Measurements from ENCODE around the gene PCDHA1.
"Not testable (repeated sequence)": the region's sequence is repeated elsewhere in the genome, so short reads cannot be mapped to it uniquely, and the experiment has no call there.

PCDHA1 gene

DNA sequence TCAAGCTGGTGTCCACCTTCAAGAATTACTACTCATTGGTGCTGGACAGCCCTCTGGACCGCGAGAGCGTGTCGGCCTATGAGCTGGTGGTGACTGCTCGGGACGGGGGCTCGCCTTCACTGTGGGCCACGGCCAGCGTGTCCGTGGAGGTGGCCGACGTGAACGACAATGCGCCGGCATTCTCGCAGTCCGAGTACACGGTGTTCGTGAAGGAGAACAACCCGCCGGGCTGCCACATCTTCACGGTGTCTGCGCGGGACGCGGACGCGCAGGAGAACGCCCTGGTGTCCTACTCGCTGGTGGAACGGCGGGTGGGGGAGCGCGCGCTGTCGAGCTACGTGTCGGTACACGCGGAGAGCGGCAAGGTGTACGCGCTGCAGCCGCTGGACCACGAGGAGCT is 16.4 kb downstream of the PCDHA1 start:
- H3K9me3 ChIP-seq (ENCODE audit: insufficient read depth, low read depth, low read length), result peaks cover 15% of the 10 kb centered on the region
- not testable (repeated sequence) for H3K79me2 ChIP-seq (ENCODE audit: control insufficient read depth, insufficient read depth, low read length, poor library complexity); H3K18ac ChIP-seq (ENCODE audit: low read length); H3K27me3 ChIP-seq (ENCODE audit: insufficient read depth, low read length); H4K8ac ChIP-seq (ENCODE audit: low read depth, low read length); H3K23ac ChIP-seq (ENCODE audit: low read length); H2AK5ac ChIP-seq (ENCODE audit: low read length); DNase-seq; H3K9ac ChIP-seq (ENCODE audit: low read length); H3K4ac ChIP-seq (ENCODE audit: low read depth, low read length); H2BK5ac ChIP-seq (ENCODE audit: low read depth, low read length, poor library complexity); H3K4me1 ChIP-seq (ENCODE audit: control insufficient read depth in 1 of 2, insufficient read depth in 2 of 2, low read length in 2 of 2); H3K4me2 ChIP-seq (ENCODE audit: low read length); H3K27ac ChIP-seq (ENCODE audit: low read depth, low read length); H4K12ac ChIP-seq (ENCODE audit: low read depth, low read length); H2AFZ ChIP-seq (ENCODE audit: insufficient read depth, low read length, poor library complexity); H3K14ac ChIP-seq (ENCODE audit: low read length); H4K91ac ChIP-seq (ENCODE audit: low read depth, low read length); H2BK12ac ChIP-seq (ENCODE audit: low read length); H3K4me3 ChIP-seq (ENCODE audit: low read depth, low read length); H3K79me1 ChIP-seq (ENCODE audit: low read length); H2BK120ac ChIP-seq (ENCODE audit: insufficient read depth, low read length, poor library complexity); H3K36me3 ChIP-seq (ENCODE audit: control insufficient read depth in 1 of 2, insufficient read depth in 2 of 2, low read length in 2 of 2)
- WGBS (ENCODE audit: extremely low coverage, insufficient coverage, insufficient read length), result no CpG with 5 or more reads among the region's 45 CpGs

DNA sequence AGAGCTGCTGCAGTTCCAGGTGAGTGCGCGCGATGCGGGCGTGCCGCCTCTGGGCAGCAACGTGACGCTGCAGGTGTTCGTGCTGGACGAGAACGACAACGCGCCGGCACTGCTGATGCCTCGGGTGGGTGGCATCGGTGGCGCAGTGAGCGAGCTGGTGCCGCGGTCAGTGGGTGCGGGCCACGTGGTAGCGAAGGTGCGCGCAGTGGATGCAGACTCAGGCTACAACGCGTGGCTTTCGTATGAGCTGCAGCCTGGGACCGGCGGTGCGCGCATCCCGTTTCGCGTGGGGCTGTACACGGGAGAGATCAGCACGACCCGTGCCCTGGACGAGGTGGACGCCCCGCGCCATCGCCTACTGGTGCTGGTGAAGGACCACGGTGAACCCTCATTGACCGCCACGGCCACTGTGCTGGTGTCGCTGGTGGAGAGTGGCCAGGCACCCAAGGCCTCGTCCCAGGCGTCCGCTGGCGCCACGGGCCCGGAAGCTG is 16.9 kb downstream of the PCDHA1 start:
- WGBS (ENCODE audit: extremely low coverage, insufficient coverage, insufficient read length), result no CpG with 5 or more reads among the region's 53 CpGs
- Histone ChIP-seq H3K14ac (ENCODE audit: low read length) (no peak overlapping the region), H2BK12ac (ENCODE audit: low read length) (no peak overlapping the region), H2AK5ac (ENCODE audit: low read length) (no peak overlapping the region), H4K91ac (ENCODE audit: low read depth, low read length) (no peak overlapping the region), H3K9me3 (ENCODE audit: insufficient read depth, low read depth, low read length) (peaks cover 15% of the 10 kb centered on the region), H3K4me3 (ENCODE audit: low read depth, low read length) (peak overlapping the region; percentile 6), H2AFZ (ENCODE audit: insufficient read depth, low read length, poor library complexity) (no peak overlapping the region), H3K4me1 (ENCODE audit: control insufficient read depth in 1 of 2, insufficient read depth in 2 of 2, low read length in 2 of 2) (no peaks in the 10 kb centered on the region), H3K36me3 (ENCODE audit: control insufficient read depth in 1 of 2, insufficient read depth in 2 of 2, low read length in 2 of 2) (peaks cover 0 to 6% of the 10 kb centered on the region in 2 experiments), H3K9ac (ENCODE audit: low read length) (no peak overlapping the region), H3K27me3 (ENCODE audit: insufficient read depth, low read length) (no peaks in the 10 kb centered on the region), H2BK120ac (ENCODE audit: insufficient read depth, low read length, poor library complexity) (no peak overlapping the region), H2BK5ac (ENCODE audit: low read depth, low read length, poor library complexity) (no peak overlapping the region), H3K27ac (ENCODE audit: low read depth, low read length) (no peak overlapping the region), H3K79me1 (ENCODE audit: low read length) (peaks cover 2% of the 10 kb centered on the region), H3K23ac (ENCODE audit: low read length) (no peak overlapping the region), H3K18ac (ENCODE audit: low read length) (no peak overlapping the region), H4K12ac (ENCODE audit: low read depth, low read length) (no peak overlapping the region), H3K4ac (ENCODE audit: low read depth, low read length) (no peak overlapping the region), H3K79me2 (ENCODE audit: control insufficient read depth, insufficient read depth, low read length, poor library complexity) (no peaks in the 10 kb centered on the region), H4K8ac (ENCODE audit: low read depth, low read length) (no peak overlapping the region), H3K4me2 (ENCODE audit: low read length) (no peak overlapping the region)
- DNase-seq, result no peak

DNA sequence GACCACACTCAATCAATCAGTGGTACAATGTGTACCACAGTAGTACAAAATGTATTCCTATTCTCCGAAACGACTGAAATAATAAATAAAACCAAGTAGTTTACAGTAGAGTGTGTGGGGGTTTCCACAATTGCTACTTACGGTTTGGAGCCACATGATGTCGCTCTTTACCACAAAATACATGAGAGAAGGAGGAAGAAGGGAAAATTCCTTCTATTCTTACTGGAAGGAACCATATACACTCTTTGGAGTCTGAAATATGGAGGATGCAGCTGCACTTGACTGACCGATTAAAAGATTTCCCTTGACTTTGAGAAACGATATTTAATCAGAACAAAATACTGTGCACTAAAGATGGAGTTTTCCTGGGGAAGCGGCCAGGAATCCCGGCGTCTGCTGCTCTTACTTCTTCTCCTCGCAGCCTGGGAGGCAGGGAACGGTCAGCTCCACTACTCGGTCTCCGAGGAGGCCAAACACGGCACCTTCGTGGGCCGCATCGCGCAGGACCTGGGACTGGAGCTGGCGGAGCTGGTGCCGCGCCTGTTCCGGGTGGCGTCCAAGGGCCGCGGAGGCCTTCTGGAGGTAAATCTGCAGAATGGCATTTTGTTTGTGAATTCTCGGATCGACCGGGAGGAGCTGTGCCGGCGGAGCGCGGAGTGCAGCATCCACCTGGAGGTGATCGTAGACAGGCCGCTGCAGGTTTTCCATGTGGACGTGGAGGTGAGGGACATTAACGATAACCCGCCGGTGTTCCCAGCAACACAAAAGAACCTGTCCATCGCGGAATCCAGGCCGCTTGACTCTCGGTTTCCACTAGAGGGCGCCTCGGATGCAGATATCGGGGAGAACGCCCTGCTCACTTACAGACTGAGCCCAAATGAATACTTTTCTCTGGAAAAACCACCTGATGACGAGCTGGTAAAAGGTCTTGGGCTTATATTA is 21.2 kb downstream of the PCDHA1 start, which contains the start of gene PCDHA4:
Gene PCDHA4 (plus strand): TSS at position 235 of the 942 bp plus-strand sequence.
- H3K4me3 ChIP-seq (ENCODE audit: low read depth, low read length), result peak within 1 kb of the TSS; percentile 80
- peak within 1 kb of the TSS; percentile 65 for H4K12ac ChIP-seq (ENCODE audit: low read depth, low read length)
- H3K14ac ChIP-seq (ENCODE audit: low read length), result peak within 1 kb of the TSS; percentile 28
- H3K23ac ChIP-seq (ENCODE audit: low read length), result no peak within 1 kb of the TSS
- H3K27ac ChIP-seq (ENCODE audit: low read depth, low read length), result no peak within 1 kb of the TSS
- no CpG with 5 or more reads among the region's 47 CpGs for WGBS (ENCODE audit: extremely low coverage, insufficient coverage, insufficient read length)
- H2AK5ac ChIP-seq (ENCODE audit: low read length), result no peak within 1 kb of the TSS
- H2BK120ac ChIP-seq (ENCODE audit: insufficient read depth, low read length, poor library complexity), result no peak within 1 kb of the TSS
- H3K9ac ChIP-seq (ENCODE audit: low read length), result peak within 1 kb of the TSS; percentile 74
- H2BK5ac ChIP-seq (ENCODE audit: low read depth, low read length, poor library complexity), result no peak within 1 kb of the TSS
- H3K9me3 ChIP-seq (ENCODE audit: insufficient read depth, low read depth, low read length), result peaks cover 24% of the 10 kb centered on the region
- H2AFZ ChIP-seq (ENCODE audit: insufficient read depth, low read length, poor library complexity), result peak within 1 kb of the TSS; percentile 77
- H4K8ac ChIP-seq (ENCODE audit: low read depth, low read length), result peak within 1 kb of the TSS; percentile 77
- H3K79me1 ChIP-seq (ENCODE audit: low read length), result peaks cover 2% of the 10 kb centered on the region
- H3K27me3 ChIP-seq (ENCODE audit: insufficient read depth, low read length), result no peaks in the 10 kb centered on the region
- H3K18ac ChIP-seq (ENCODE audit: low read length), result peak within 1 kb of the TSS; percentile 21
- no peak within 1 kb of the TSS for H3K4ac ChIP-seq (ENCODE audit: low read depth, low read length)
- H3K4me2 ChIP-seq (ENCODE audit: low read length), result peak within 1 kb of the TSS; percentile 70
- peak in 1 of 2 donors; percentile 2 for DNase-seq
- H2BK12ac ChIP-seq (ENCODE audit: low read length), result no peak within 1 kb of the TSS
- no peaks in the 10 kb centered on the region for H3K4me1 ChIP-seq (ENCODE audit: control insufficient read depth in 1 of 2, insufficient read depth in 2 of 2, low read length in 2 of 2)
- no peaks in the 10 kb centered on the region for H3K79me2 ChIP-seq (ENCODE audit: control insufficient read depth, insufficient read depth, low read length, poor library complexity)
- H4K91ac ChIP-seq (ENCODE audit: low read depth, low read length), result no peak within 1 kb of the TSS
- H3K36me3 ChIP-seq (ENCODE audit: control insufficient read depth in 1 of 2, insufficient read depth in 2 of 2, low read length in 2 of 2), result peaks cover 2 to 6% of the 10 kb centered on the region in 2 experiments

DNA sequence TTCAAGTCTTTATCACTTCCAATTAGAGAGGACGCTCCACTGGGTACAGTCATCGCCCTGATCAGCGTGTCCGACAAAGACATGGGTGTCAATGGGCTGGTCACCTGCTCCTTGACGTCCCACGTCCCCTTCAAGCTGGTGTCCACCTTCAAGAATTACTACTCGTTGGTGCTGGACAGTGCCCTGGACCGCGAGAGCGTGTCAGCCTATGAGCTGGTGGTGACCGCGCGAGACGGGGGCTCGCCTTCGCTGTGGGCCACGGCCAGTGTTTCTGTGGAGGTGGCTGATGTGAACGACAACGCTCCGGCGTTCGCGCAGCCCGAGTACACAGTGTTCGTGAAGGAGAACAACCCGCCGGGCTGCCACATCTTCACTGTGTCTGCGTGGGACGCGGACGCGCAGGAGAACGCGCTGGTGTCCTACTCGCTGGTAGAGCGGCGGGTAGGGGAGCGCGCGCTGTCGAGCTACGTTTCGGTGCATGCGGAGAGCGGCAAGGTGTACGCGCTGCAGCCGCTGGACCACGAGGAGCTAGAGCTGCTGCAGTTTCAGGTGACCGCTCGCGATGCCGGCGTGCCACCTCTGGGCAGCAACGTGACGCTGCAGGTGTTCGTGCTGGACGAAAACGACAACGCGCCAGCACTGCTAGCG is 22.4 kb downstream of the PCDHA1 start:
- not testable (repeated sequence) for H3K27ac ChIP-seq (ENCODE audit: low read depth, low read length); H3K79me2 ChIP-seq (ENCODE audit: control insufficient read depth, insufficient read depth, low read length, poor library complexity); H3K27me3 ChIP-seq (ENCODE audit: insufficient read depth, low read length); H3K4me3 ChIP-seq (ENCODE audit: low read depth, low read length); H4K12ac ChIP-seq (ENCODE audit: low read depth, low read length); H3K4ac ChIP-seq (ENCODE audit: low read depth, low read length); H3K4me2 ChIP-seq (ENCODE audit: low read length); H3K14ac ChIP-seq (ENCODE audit: low read length); H4K91ac ChIP-seq (ENCODE audit: low read depth, low read length); H2BK5ac ChIP-seq (ENCODE audit: low read depth, low read length, poor library complexity); H2AK5ac ChIP-seq (ENCODE audit: low read length); DNase-seq; H3K79me1 ChIP-seq (ENCODE audit: low read length); H3K18ac ChIP-seq (ENCODE audit: low read length); H2BK12ac ChIP-seq (ENCODE audit: low read length); H3K9ac ChIP-seq (ENCODE audit: low read length); H4K8ac ChIP-seq (ENCODE audit: low read depth, low read length); H3K4me1 ChIP-seq (ENCODE audit: control insufficient read depth in 1 of 2, insufficient read depth in 2 of 2, low read length in 2 of 2); H2BK120ac ChIP-seq (ENCODE audit: insufficient read depth, low read length, poor library complexity); H3K36me3 ChIP-seq (ENCODE audit: control insufficient read depth in 1 of 2, insufficient read depth in 2 of 2, low read length in 2 of 2); H3K23ac ChIP-seq (ENCODE audit: low read length); H2AFZ ChIP-seq (ENCODE audit: insufficient read depth, low read length, poor library complexity)
- no CpG with 5 or more reads among the region's 62 CpGs for WGBS (ENCODE audit: extremely low coverage, insufficient coverage, insufficient read length)
- H3K9me3 ChIP-seq (ENCODE audit: insufficient read depth, low read depth, low read length), result peaks cover 11% of the 10 kb centered on the region

All from trophoblast cell (in vitro differentiated cells and primary cell).